ENCODE results near the gene RPTOR.

DNA sequence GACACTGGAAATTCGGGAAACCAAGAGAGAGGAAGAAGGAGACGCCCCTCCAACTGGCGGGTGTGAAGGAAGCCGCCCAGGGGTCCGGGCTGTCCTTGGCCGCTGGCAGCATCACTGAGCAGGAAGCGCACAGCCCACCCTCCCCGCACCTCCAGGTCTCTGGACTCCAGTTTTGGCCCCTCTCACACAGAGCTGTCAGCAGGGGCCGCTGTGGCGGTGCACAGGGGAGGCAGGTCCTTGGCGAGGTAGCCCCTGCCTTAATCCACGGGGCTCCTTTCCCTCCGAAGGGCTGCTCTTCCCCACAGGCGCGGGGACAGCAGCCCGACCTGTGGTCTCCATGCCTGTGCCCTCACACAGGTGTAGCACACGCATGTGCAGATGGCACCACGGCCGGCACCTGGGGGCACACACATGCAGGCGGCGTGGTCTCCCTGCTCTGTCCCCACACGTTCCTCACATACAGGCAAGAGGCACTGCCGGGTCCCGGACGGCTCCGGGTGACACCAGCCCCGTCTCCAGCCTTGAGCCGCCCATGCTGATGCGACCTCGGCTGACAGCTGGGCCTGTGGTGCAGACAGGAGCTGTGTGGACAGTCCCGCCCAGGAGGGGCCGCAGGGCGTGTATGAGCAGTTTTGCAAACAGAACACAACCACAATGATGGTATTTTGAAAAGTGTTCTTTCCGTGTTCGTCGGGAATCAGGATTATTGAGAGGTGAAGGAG lies 420.4 kb downstream of the RPTOR start:
- TF ChIP-seq, protein P1, sequence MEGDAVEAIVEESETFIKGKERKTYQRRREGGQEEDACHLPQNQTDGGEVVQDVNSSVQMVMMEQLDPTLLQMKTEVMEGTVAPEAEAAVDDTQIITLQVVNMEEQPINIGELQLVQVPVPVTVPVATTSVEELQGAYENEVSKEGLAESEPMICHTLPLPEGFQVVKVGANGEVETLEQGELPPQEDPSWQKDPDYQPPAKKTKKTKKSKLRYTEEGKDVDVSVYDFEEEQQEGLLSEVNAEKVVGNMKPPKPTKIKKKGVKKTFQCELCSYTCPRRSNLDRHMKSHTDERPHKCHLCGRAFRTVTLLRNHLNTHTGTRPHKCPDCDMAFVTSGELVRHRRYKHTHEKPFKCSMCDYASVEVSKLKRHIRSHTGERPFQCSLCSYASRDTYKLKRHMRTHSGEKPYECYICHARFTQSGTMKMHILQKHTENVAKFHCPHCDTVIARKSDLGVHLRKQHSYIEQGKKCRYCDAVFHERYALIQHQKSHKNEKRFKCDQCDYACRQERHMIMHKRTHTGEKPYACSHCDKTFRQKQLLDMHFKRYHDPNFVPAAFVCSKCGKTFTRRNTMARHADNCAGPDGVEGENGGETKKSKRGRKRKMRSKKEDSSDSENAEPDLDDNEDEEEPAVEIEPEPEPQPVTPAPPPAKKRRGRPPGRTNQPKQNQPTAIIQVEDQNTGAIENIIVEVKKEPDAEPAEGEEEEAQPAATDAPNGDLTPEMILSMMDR (IDR thresholded peaks at IDR 0.05; ENCODE audit: low read length) = no peak
- TF ChIP-seq EZH2 (IDR thresholded peaks at IDR 0.05; ENCODE audit: borderline replicate concordance, low read length) = no peak

All from OCI-LY1 (cell line).